SU-DHL-6 (cell line): ENCODE data around the gene RGMB.

Source experiments
- EZH2phosphoT487 ChIP-seq: fragments of 200-600 bp; sonication (generic), shearing (Covaris generic); conservative IDR thresholded peaks from 2 replicates; pipeline ENCODE4 v1.6.1; 2018; ENCODE audit warnings: mild to moderate bottlenecking, antibody characterized with exemption, low read length, moderate library complexity, mixed read lengths
- TF ChIP-seq, protein P1 (sequence below): fragments of 200-600 bp; sonication (generic); IDR thresholded peaks from one replicate; pipeline ENCODE4 v1.5.1; 2017; ENCODE audit warnings: antibody characterized with exemption, mild to moderate bottlenecking, low read length, moderate library complexity; ENCODE audit not compliant: insufficient read depth, poor library complexity, severe bottlenecking

DNA sequence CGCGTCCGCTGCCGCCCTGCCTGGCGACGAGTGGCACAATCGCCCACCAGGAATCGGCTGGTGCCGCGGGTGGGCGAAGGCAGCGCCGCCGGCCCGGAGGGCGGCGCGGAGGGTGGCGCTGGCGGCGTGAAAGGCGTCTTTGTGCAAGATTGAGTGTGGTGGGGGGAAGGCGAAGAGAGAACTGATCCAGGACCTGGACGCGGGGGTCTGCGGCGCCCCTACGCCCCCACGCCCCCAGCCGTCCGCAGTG, 4.6 kb upstream of the RGMB start:
- TF ChIP-seq, protein P1, sequence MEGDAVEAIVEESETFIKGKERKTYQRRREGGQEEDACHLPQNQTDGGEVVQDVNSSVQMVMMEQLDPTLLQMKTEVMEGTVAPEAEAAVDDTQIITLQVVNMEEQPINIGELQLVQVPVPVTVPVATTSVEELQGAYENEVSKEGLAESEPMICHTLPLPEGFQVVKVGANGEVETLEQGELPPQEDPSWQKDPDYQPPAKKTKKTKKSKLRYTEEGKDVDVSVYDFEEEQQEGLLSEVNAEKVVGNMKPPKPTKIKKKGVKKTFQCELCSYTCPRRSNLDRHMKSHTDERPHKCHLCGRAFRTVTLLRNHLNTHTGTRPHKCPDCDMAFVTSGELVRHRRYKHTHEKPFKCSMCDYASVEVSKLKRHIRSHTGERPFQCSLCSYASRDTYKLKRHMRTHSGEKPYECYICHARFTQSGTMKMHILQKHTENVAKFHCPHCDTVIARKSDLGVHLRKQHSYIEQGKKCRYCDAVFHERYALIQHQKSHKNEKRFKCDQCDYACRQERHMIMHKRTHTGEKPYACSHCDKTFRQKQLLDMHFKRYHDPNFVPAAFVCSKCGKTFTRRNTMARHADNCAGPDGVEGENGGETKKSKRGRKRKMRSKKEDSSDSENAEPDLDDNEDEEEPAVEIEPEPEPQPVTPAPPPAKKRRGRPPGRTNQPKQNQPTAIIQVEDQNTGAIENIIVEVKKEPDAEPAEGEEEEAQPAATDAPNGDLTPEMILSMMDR: no peak
- no peak for TF ChIP-seq EZH2phosphoT487
